ENCODE measurements around the gene EMD.

EMD gene

DNA sequence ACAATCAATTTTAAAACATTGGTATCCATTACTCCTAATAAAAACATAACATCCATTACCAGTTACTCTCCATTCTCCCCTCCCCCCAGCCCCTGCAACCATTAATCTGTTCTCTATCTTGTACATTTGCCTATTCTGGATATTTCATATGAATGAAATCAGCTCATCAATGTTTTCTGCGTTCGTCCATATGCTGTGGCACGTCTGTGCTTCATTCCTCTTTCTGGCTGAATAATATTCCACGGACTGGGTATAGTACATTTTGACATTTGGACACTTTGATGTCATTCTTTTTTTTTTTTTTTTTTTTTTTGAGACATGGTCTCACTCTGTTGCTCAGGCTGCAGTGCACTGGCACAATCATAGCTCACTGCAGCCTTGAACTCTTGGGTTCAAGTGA, 24.8 kb downstream of the EMD start:
- H2AFZ ChIP-seq (ENCODE audit: low read length): no peak overlapping the region
- no peaks in the 10 kb centered on the region for H3K9me2 ChIP-seq (replicated peaks; ENCODE audit: low read depth, low read length)
- H3K9ac ChIP-seq (ENCODE audit: low read depth, low read length, poor library complexity, severe bottlenecking): no peak overlapping the region
- TF ChIP-seq, protein P1, sequence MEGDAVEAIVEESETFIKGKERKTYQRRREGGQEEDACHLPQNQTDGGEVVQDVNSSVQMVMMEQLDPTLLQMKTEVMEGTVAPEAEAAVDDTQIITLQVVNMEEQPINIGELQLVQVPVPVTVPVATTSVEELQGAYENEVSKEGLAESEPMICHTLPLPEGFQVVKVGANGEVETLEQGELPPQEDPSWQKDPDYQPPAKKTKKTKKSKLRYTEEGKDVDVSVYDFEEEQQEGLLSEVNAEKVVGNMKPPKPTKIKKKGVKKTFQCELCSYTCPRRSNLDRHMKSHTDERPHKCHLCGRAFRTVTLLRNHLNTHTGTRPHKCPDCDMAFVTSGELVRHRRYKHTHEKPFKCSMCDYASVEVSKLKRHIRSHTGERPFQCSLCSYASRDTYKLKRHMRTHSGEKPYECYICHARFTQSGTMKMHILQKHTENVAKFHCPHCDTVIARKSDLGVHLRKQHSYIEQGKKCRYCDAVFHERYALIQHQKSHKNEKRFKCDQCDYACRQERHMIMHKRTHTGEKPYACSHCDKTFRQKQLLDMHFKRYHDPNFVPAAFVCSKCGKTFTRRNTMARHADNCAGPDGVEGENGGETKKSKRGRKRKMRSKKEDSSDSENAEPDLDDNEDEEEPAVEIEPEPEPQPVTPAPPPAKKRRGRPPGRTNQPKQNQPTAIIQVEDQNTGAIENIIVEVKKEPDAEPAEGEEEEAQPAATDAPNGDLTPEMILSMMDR (conservative IDR thresholded peaks at IDR 0.05; ENCODE audit: low read length): no peak
- TF ChIP-seq EZH2phosphoT487 (IDR thresholded peaks at IDR 0.05; ENCODE audit: borderline replicate concordance): no peak
- H4K20me1 ChIP-seq (ENCODE audit: insufficient read depth, low read length, poor library complexity, severe bottlenecking): peaks cover 25% of the 10 kb centered on the region
- H3K79me2 ChIP-seq (ENCODE audit: insufficient read depth, low read length): peaks cover 21% of the 10 kb centered on the region
- H3K4me2 ChIP-seq (ENCODE audit: low read depth, low read length, poor library complexity, severe bottlenecking): no peak overlapping the region
- H3K4me3 ChIP-seq (ENCODE audit: low read length, poor library complexity, severe bottlenecking): no peak overlapping the region
- peaks cover 21% of the 10 kb centered on the region; the same call in 1 of the 2 replicates for H3K36me3 ChIP-seq (ENCODE audit: insufficient read depth, low read length)
- H3K27me3 ChIP-seq (ENCODE audit: insufficient read depth, low read length, poor library complexity, severe bottlenecking): peaks cover 4% of the 10 kb centered on the region
- no peaks in the 10 kb centered on the region for H3K9me3 ChIP-seq (ENCODE audit: insufficient read depth, low read depth, low read length)
- H3K4me1 ChIP-seq (ENCODE audit: insufficient read depth, low read length, poor library complexity, severe bottlenecking): peaks cover 13% of the 10 kb centered on the region
- H3F3A ChIP-seq (ENCODE audit: low read depth): no peaks in the 10 kb centered on the region

DNA sequence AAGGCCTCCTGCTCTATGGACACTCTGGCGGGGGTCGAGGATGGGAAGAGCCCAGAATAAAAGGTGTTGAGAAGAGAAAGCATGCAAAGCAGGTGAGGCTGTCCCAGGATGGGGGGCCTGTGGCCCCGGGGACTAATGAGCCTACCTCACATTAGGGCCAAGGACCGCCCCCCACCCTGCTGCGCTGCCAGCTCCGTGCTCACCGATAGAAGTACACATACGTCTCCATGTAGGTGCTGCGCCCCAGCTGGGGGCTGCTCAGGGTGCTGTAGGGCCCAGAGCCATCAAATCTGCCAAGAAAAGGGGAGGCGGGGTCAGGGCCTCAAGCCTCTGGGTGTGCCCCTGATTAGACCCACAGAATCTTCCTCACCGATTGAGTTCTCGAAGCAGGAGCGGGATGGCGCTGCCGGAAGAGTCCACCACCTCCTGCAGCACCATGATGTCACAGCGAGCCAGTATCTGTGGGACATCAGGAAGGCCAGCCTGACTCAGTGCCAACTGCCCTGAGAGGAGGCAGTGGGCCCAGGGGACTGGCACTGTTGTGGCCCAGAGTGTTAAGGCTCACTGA, 25.6 kb downstream of the EMD start:
- H3K9ac ChIP-seq (ENCODE audit: low read depth, low read length, poor library complexity, severe bottlenecking): no peak overlapping the region
- H3K27me3 ChIP-seq (ENCODE audit: insufficient read depth, low read length, poor library complexity, severe bottlenecking): no peaks in the 10 kb centered on the region
- no peak for TF ChIP-seq EZH2phosphoT487 (IDR thresholded peaks at IDR 0.05; ENCODE audit: borderline replicate concordance)
- TF ChIP-seq, protein P1 (conservative IDR thresholded peaks at IDR 0.05; ENCODE audit: low read length): no peak
- no peaks in the 10 kb centered on the region for H3K9me3 ChIP-seq (ENCODE audit: insufficient read depth, low read depth, low read length)
- no peak overlapping the region for H3K4me2 ChIP-seq (ENCODE audit: low read depth, low read length, poor library complexity, severe bottlenecking)
- H3F3A ChIP-seq (ENCODE audit: low read depth): no peaks in the 10 kb centered on the region
- H3K4me1 ChIP-seq (ENCODE audit: insufficient read depth, low read length, poor library complexity, severe bottlenecking): peaks cover 5% of the 10 kb centered on the region
- H3K4me3 ChIP-seq (ENCODE audit: low read length, poor library complexity, severe bottlenecking): no peak overlapping the region
- no peaks in the 10 kb centered on the region for H3K9me2 ChIP-seq (replicated peaks; ENCODE audit: low read depth, low read length)
- peaks cover 16% of the 10 kb centered on the region for H4K20me1 ChIP-seq (ENCODE audit: insufficient read depth, low read length, poor library complexity, severe bottlenecking)
- H3K36me3 ChIP-seq (ENCODE audit: insufficient read depth, low read length): peaks cover 12% of the 10 kb centered on the region; the same call in 1 of the 2 replicates
- H3K79me2 ChIP-seq (ENCODE audit: insufficient read depth, low read length): peaks cover 13% of the 10 kb centered on the region
- no peak overlapping the region for H2AFZ ChIP-seq (ENCODE audit: low read length)

DNA sequence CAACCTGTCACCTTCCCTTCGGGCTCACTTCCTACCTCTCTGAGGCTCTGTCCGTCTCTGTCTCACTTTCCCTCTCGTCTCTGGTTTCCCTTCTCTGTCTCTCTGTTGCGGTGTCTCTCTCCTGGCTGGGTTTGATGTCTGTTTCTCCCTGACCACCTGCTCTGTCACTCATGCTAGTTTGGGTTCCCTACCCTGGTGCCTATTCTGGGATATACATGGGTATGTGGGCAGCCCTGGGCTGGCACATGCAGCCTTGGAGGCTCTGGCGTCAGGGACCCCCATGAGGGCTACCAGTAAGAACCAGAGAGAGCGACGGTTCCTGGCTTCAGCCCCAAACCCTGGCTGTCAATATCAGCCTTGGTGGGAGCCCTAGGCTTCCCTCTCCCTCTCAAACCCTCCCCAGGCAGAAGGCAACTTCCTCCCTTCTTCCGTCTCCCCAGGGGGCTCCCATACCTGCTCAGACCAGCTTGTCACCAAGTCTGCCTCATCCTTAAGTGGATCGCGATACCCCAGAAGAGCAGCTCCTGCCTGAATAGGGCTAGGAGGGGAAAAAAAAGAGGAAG, 29.6 kb downstream of the EMD start:
- Histone ChIP-seq H4K20me1 (ENCODE audit: insufficient read depth, low read length, poor library complexity, severe bottlenecking) (no peaks in the 10 kb centered on the region), H3K4me1 (ENCODE audit: insufficient read depth, low read length, poor library complexity, severe bottlenecking) (no peaks in the 10 kb centered on the region), H2AFZ (ENCODE audit: low read length) (no peak overlapping the region), H3K9ac (ENCODE audit: low read depth, low read length, poor library complexity, severe bottlenecking) (no peak overlapping the region), H3K36me3 (ENCODE audit: insufficient read depth, low read length) (no peaks in the 10 kb centered on the region), H3F3A (ENCODE audit: low read depth) (no peaks in the 10 kb centered on the region), H3K4me2 (ENCODE audit: low read depth, low read length, poor library complexity, severe bottlenecking) (no peak overlapping the region), H3K9me2 (replicated peaks; ENCODE audit: low read depth, low read length) (no peaks in the 10 kb centered on the region), H3K9me3 (ENCODE audit: insufficient read depth, low read depth, low read length) (no peaks in the 10 kb centered on the region), H3K4me3 (ENCODE audit: low read length, poor library complexity, severe bottlenecking) (no peak overlapping the region), H3K27me3 (ENCODE audit: insufficient read depth, low read length, poor library complexity, severe bottlenecking) (no peaks in the 10 kb centered on the region), H3K79me2 (ENCODE audit: insufficient read depth, low read length) (peaks cover 8% of the 10 kb centered on the region; the same call in 1 of the 2 replicates)
- TF ChIP-seq, protein P1 (conservative IDR thresholded peaks at IDR 0.05; ENCODE audit: low read length): no peak
- no peak for TF ChIP-seq EZH2phosphoT487 (IDR thresholded peaks at IDR 0.05; ENCODE audit: borderline replicate concordance)
